ENCODE results near the gene HAAO. TPM values are rescaled to one million over a fixed set of nuclear protein-coding genes. Genes with fewer than 3 reads are reported as not detected.
"Not testable (repeated sequence)": the region's sequence is repeated elsewhere in the genome, so short reads cannot be mapped to it uniquely, and the experiment has no call there.

HAAO gene
- total and polyA plus RNA-seq, 9 donors: 6.2 to 33.0 (median 26.1) TPM

- no peak for DNase-seq
- no peaks in the 10 kb centered on the region for H3K27me3 ChIP-seq
- TF ChIP-seq POLR2A (IDR thresholded peaks at IDR 0.05) (no peak), EP300 (IDR thresholded peaks at IDR 0.05) (no peak), CTCF (IDR thresholded peaks at IDR 0.05) (no peak)
- no peaks in the 10 kb centered on the region for H3K9me3 ChIP-seq
- no peak overlapping the region for H3K4me3 ChIP-seq
- no peaks in the 10 kb centered on the region for H3K4me1 ChIP-seq (ENCODE audit: insufficient read depth)
- H3K27ac ChIP-seq: no peak overlapping the region
- intact Hi-C loops (cut with DNase I): no loop called here
- no peaks in the 10 kb centered on the region for H3K36me3 ChIP-seq
Measured at GRCh38 chr2:42736598-42737322, 55.6 kb downstream of the HAAO start.

- Histone ChIP-seq H3K4me3 (no peak overlapping the region), H3K36me3 (no peaks in the 10 kb centered on the region), H3K9me3 (no peaks in the 10 kb centered on the region), H3K27ac (no peak overlapping the region), H3K4me1 (ENCODE audit: insufficient read depth) (no peaks in the 10 kb centered on the region), H3K27me3 (no peaks in the 10 kb centered on the region)
- TF ChIP-seq EP300 (IDR thresholded peaks at IDR 0.05): no peak
- no peak for TF ChIP-seq POLR2A (IDR thresholded peaks at IDR 0.05)
- TF ChIP-seq CTCF (IDR thresholded peaks at IDR 0.05): no peak
- WGBS, 3 donors: 25 to 47% (median 35%) methylated on average over 1 of the region's 1 CpG
- DNase-seq: no peak
- intact Hi-C loops (cut with DNase I): no loop called here
Measured at GRCh38 chr2:42733852-42734251, 58.5 kb downstream of the HAAO start.

GRCh38 chr2:42731316-42731715, 61.1 kb downstream of the HAAO start:
- WGBS, 3 donors: 95 to 97% (median 96%) methylated on average over 4 of the region's 4 CpGs
- DNase-seq; intact Hi-C loops (cut with DNase I); H3K27me3 ChIP-seq; H3K36me3 ChIP-seq; H3K27ac ChIP-seq; H3K4me3 ChIP-seq; H3K4me1 ChIP-seq (ENCODE audit: insufficient read depth); H3K9me3 ChIP-seq: not testable (repeated sequence)

GRCh38 chr2:42726680-42727079, 65.7 kb downstream of the HAAO start:
- no peaks in the 10 kb centered on the region for H3K27me3 ChIP-seq
- TF ChIP-seq EP300 (IDR thresholded peaks at IDR 0.05) (no peak), CTCF (IDR thresholded peaks at IDR 0.05) (no peak), POLR2A (IDR thresholded peaks at IDR 0.05) (no peak)
- WGBS, 3 donors: 88 to 98% (median 92%) methylated on average over 2 of the region's 2 CpGs
- H3K4me3 ChIP-seq: no peak overlapping the region
- intact Hi-C loops (cut with DNase I): no loop called here
- no peak overlapping the region for H3K27ac ChIP-seq
- no peaks in the 10 kb centered on the region for H3K9me3 ChIP-seq
- DNase-seq: no peak
- no peaks in the 10 kb centered on the region for H3K36me3 ChIP-seq
- peaks cover 7% of the 10 kb centered on the region for H3K4me1 ChIP-seq (ENCODE audit: insufficient read depth)

- H3K36me3 ChIP-seq: no peaks in the 10 kb centered on the region
- H3K4me1 ChIP-seq (ENCODE audit: insufficient read depth): peaks cover 7% of the 10 kb centered on the region
- H3K27me3 ChIP-seq: no peaks in the 10 kb centered on the region
- H3K27ac ChIP-seq: no peak overlapping the region
- H3K9me3 ChIP-seq: no peaks in the 10 kb centered on the region
- DNase-seq: no peak
- no peak for TF ChIP-seq POLR2A (IDR thresholded peaks at IDR 0.05)
- intact Hi-C loops (cut with DNase I): no loop called here
- 90 to 94% (median 93%) methylated on average over 4 of the region's 4 CpGs for WGBS, 3 donors
- H3K4me3 ChIP-seq: no peak overlapping the region
Measured at GRCh38 chr2:42725657-42726056, 66.7 kb downstream of the HAAO start.

All from ovary (tissue), 9 donors.